HG02840 (cell line): Measurements from ENCODE around the gene C9orf78.
"Not testable (repeated sequence)": the region's sequence is repeated elsewhere in the genome, so short reads cannot be mapped to it uniquely, and the experiment has no call there.

Experiments used
- ATAC-seq: cut with Tn5 transposase; IDR thresholded peaks from one replicate; pipeline ENCODE4 v1.9.1; 2021; ENCODE audit warnings: mild to moderate bottlenecking, moderate library complexity, moderate number of reproducible peaks; ENCODE audit not compliant: unreplicated experiment, low FRiP score

C9orf78 gene

GRCh38 chr9:129815278-129815677 is 19.8 kb downstream of the C9orf78 start:
- ATAC-seq, result no peak

GRCh38 chr9:129814432-129815223 is 20.4 kb downstream of the C9orf78 start:
- ATAC-seq, result no peak

GRCh38 chr9:129813661-129814060 is 21.4 kb downstream of the C9orf78 start:
- ATAC-seq, result no peak

DNA sequence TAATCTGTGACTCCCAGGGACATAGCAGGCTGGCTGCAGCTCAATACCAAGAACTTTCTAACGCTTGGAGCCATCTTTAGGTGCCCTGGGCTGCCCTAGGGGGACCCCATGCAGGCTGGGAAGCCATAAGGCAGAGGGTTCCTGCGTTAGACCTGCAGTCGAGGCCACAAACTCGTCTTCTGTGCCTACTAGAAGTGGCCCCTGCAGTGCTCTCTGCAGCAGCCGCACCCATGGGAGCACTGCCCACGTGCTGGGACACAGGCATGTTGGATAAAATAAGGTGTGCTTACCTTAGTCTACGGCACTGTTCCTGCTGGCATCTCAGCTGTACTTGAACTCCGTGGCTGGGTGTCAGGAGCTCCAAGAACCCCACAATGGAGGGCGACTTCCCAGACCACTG is 22.7 kb downstream of the C9orf78 start:
- ATAC-seq, result no peak

- ATAC-seq, result no peak
These were observed 23.1 kb downstream of the C9orf78 start for GRCh38 chr9:129811967-129812363.

- no peak for ATAC-seq
These were observed 24.3 kb downstream of the C9orf78 start for GRCh38 chr9:129810788-129811187.

DNA sequence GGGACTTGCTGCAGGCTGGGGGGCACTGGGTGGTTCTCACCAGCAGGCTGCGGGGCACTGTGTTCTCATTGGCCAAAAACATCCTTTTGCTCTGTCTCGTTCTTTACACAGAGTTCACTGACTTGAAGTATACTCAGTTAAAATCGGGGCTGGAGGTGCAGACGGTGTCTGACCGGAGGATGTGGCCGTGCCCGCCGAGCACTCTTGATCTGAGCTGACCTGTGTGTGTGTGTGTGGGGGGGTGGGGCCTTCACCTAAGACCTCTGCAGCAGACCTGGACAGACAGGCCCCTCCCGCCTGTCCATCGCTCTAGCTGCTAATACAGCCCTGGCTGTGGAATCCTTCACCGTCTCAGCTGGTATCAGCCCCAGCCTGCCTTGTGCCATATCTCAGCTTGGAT is 25.0 kb downstream of the C9orf78 start:
- ATAC-seq, result no peak

- ATAC-seq, result no peak
These were observed 25.7 kb downstream of the C9orf78 start for GRCh38 chr9:129809346-129809745.

GRCh38 chr9:129806061-129806460 is 29.0 kb downstream of the C9orf78 start:
- ATAC-seq, result no peak

DNA sequence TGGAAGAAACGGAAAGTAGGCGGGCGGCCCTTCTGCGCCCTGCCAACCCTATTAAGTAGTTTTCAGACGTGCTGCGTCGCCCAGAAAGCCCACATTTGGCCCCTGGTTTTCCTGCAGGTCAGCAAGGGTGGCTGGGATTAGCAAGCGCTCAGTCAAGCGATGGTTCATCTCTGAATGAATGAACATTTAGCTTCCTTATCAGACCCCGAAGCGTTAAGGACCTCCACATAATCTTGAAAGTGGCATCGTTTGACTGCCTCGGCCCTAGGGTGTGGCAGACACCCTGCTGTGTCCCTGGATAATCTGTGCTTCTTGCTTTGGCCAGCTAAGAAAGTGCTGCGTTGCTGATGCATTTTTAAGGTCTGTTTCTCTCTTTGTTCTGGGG is 31.4 kb downstream of the C9orf78 start:
- ATAC-seq, result peak; percentile 15

DNA sequence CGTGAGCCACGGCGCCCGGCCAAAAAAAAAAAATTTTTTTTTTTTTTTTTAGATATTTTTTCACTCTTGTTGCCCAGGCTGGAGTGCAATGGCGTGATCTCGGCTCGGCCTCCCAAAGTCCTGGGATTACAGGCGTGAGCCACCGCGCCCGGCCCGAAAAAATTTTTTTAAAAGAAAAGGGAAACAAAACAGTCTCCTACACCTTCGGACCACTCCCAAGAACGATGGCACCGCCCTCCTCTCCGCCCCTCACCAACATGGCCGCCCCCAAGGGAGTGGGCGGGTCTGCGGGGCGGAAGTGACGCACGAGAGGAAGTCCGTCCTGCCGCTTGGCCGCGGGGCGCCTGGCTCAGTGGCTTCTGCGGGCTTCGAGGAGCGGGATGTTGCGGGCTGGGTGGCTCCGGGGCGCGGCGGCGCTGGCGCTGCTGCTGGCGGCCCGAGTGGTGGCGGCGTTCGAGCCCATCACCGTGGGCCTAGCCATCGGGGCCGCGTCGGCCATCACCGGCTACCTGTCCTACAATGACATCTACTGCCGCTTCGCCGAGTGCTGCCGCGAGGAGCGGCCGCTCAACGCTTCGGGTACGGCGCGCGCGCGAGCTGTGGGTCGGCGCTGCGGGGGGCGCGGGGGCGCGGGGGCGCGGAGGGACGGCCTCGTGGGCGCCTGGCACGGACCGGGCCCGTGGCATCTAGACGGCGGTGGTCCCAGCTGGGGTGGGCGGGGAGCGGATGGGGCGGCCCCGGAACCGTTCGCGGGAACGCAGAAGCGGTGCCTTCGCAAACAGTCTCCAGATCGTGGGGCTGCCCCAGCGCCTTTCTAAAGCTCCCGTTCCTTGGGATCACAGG is 32.0 kb downstream of the C9orf78 start, which contains the start of gene TOR1B:
Gene TOR1B (plus strand): TSS at position 352 of the 843 bp plus-strand sequence. CDS start 29 bp downstream, at position 381.
- peak; percentile 69 for ATAC-seq

DNA sequence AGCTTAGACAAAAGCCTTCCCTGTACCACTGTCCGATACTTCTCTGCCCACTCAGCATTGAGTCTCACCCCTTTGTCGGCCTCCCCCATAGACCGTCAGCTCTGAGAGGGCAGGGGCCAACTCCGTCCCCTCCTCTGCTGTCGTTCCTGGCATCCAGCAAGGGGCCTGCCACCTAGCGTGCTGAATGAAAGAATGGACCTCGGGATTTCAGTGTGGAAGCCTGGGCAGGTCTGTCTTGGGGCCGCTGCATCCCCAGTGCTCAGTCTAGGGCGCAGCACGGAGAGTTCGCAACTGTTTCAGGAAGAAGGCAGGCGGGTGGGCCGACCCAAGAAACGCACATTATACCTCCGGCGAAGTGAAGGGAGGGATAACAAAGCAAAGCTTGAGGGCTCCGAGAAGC is 33.6 kb downstream of the C9orf78 start:
- no peak for ATAC-seq

GRCh38 chr9:129798973-129799372 is 36.1 kb downstream of the C9orf78 start:
- no peak for ATAC-seq

- ATAC-seq, result not testable (repeated sequence)
These were observed 39.0 kb downstream of the C9orf78 start for GRCh38 chr9:129796029-129796428.

DNA sequence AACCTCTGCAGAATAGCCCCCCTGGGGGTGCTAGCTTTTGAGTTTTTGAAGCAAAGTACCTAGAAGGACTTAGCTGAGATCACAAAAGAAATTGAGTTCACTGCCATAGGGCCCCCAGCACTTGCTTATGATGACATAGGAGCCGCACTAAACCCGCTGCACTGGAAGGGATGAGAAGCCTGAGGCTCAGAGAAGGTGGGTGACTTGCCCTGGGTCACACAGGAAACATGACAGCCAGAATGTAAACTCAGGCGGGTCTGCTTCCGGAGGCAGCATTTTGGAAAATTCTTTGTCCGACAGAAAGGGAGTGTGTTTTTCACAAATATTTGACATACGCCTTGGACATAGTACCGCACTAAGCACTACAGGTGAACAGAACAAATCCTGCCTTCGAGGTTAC is 40.5 kb downstream of the C9orf78 start:
- no peak for ATAC-seq

DNA sequence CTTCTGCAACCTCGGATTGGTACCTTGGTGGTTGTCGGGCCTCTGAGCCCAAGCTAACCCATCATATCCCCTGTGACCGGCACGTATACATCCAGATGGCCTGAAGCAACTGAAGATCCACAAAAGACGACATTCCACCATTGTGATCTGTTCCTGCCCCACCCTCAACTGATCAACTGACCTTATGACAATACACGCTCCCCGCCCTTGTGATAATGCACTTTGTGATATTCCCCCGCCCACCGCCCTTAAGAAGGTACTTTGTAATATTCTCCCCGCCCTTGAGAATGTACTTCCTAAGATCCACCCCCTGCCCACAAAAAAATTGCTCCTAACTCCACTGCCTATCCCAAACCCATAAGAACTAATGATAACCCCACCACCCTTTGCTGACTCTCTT is 48.6 kb downstream of the C9orf78 start:
- no peak for ATAC-seq

GRCh38 chr9:129785866-129786265 is 49.2 kb downstream of the C9orf78 start:
- ATAC-seq, result no peak

DNA sequence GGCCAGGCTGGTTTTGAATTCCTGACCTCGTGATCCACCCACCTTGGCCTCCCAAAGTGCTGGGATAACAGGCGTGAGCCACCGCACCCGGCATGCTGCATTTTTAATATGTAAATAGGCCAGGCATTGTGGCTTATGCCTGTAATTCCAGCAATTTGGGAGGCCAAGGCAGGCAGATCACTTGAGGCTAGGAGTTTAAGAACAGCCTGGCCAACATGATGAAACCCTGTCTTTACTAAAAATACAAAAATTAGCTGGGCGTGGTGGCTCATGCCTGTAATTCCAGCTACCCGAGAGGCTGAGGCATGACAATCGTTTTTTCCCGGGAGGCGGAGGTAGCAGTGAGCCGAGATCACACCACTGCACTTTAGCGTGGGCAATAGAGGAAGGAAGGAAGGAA is 50.1 kb downstream of the C9orf78 start:
- ATAC-seq, result not testable (repeated sequence)

GRCh38 chr9:129783516-129784361 is 51.3 kb downstream of the C9orf78 start:
- no peak for ATAC-seq

GRCh38 chr9:129781981-129782380 is 53.1 kb downstream of the C9orf78 start:
- no peak for ATAC-seq

- ATAC-seq, result no peak
These were observed 53.9 kb downstream of the C9orf78 start for GRCh38 chr9:129781131-129781530.
